ENCODE results near the gene STEEP1. TPM values are rescaled to one million over a fixed set of nuclear protein-coding genes. Genes with fewer than 3 reads are reported as not detected.

Gene STEEP1
- total and polyA plus RNA-seq, 2 of the 13 experiments (the other 11 are each of a cell fraction or from before 2014, with no cell fraction given) = 7.7 to 23.1 TPM

GRCh38 chrX:119503484-119503861 is 61.7 kb downstream of the STEEP1 start (continued):
- no peak for TF ChIP-seq ATF2 (CRISPR knock-in tag; IDR thresholded peaks at IDR 0.05)
- TF ChIP-seq RFX5 (IDR thresholded peaks at IDR 0.05; ENCODE audit: low read depth, low read length) = no peak
- TF ChIP-seq ZBTB26 (CRISPR knock-in tag; IDR thresholded peaks at IDR 0.05; ENCODE audit: borderline replicate concordance) = peak; percentile 96
- peak; percentile 27; the same call in 1 of the 2 replicates for TF ChIP-seq MAX (IDR thresholded peaks at IDR 0.05)
- no peak for TF ChIP-seq PAWR (CRISPR knock-in tag; IDR thresholded peaks at IDR 0.05; ENCODE audit: borderline replicate concordance)
- peak; percentile 4 for TF ChIP-seq XRCC5 (optimal IDR thresholded peaks at IDR 0.05; ENCODE audit: low read length)
- no peak for TF ChIP-seq LCORL (IDR thresholded peaks at IDR 0.05)
- 0 out of 2 replicates have a peak, but pooled peaks have one; percentile 41 for TF ChIP-seq LCORL (CRISPR knock-in tag; IDR thresholded peaks at IDR 0.05)

GRCh38 chrX:119502727-119503483 is 62.3 kb downstream of the STEEP1 start:
- BruUV-seq (replicated peaks) = no TSS peak
- intact Hi-C loops (cut with micrococcal nuclease; ENCODE audit: unreplicated experiment) (no loop called here), in situ Hi-C loops (cut with HindIII; ENCODE audit: extremely low pct_ligation_motif_present, low pct_unique_long_range_greater_than_20kb) (loop anchor here (25.0 kb wide), 1 partner anchor 234 kb away; no protein-coding TSS in a partner anchor)
- peaks cover 70% of the 10 kb centered on the region for H3K4me1 ChIP-seq (ENCODE audit: insufficient read depth, low read length)
- POLR2A ChIA-PET = interaction anchor here (1.0 to 2.0 kb wide), 7 partner anchors 9 to 190 kb away, joined by 3 to 7 read pairs (median 4); partner anchors contain the start of genes SEPTIN6 and SLC25A5
- H3K9ac ChIP-seq (ENCODE audit: insufficient read depth, low read depth, low read length) = peak overlapping the region; percentile 57
- peak; percentile 73 for ATAC-seq
- FAIRE-seq = peak; percentile 49
- H3K4me2 ChIP-seq (ENCODE audit: low read depth, low read length) = peak overlapping the region; percentile 79
- H3K36me3 ChIP-seq (replicated peaks in 1 of 2; ENCODE audit: control insufficient read depth in 1 of 2, insufficient read depth in 2 of 2, low read length in 2 of 2) = no peaks in the 10 kb centered on the region
- H3K27me3 ChIP-seq (ENCODE audit: control insufficient read depth in 1 of 2, insufficient read depth in 2 of 2, low read length in 2 of 2) = no peaks in the 10 kb centered on the region
- no peak overlapping the region for H2AFZ ChIP-seq (ENCODE audit: low read length)
- H4K20me1 ChIP-seq (ENCODE audit: insufficient read depth, low read length) = no peaks in the 10 kb centered on the region
- DNase-seq (ENCODE audit: low spot score) = peak; percentile 65
- peak overlapping the region in 1 of 3 experiments; percentile 48; a peak in 3 of 6 replicates for H3K4me3 ChIP-seq (replicated peaks in 1 of 3; ENCODE audit: insufficient read depth in 1 of 3, low read depth in 2 of 3, low read length in 3 of 3)
- H3K79me2 ChIP-seq (ENCODE audit: insufficient read depth, low read length) = no peaks in the 10 kb centered on the region
- peak overlapping the region; percentile 79 for H3K27ac ChIP-seq (ENCODE audit: extremely low read length, insufficient read depth, low read length)
- CTCF ChIA-PET (ENCODE audit: low intra/inter-chr PET ratio, low total read pairs) = no interaction called here
- no peaks in the 10 kb centered on the region for H3K9me3 ChIP-seq (ENCODE audit: low read length)
- no CpG with 5 or more reads among the region's 11 CpGs for WGBS (ENCODE audit: low lambda C conversion rate)
- TF ChIP-seq MIER3 (CRISPR knock-in tag; IDR thresholded peaks at IDR 0.05; ENCODE audit: borderline replicate concordance) (no peak), ZNF563 (CRISPR knock-in tag; IDR thresholded peaks at IDR 0.05) (no peak), ZNF329 (CRISPR knock-in tag; IDR thresholded peaks at IDR 0.05; ENCODE audit: low read depth) (no peak), RCOR2 (CRISPR knock-in tag; IDR thresholded peaks at IDR 0.05) (no peak), ATF2 (CRISPR knock-in tag; IDR thresholded peaks at IDR 0.05) (peak; percentile 26; the same call in 1 of the 2 replicates), NR0B2 (CRISPR knock-in tag; IDR thresholded peaks at IDR 0.05) (no peak), CTCF (CRISPR knock-in tag; IDR thresholded peaks at IDR 0.05) (peak; percentile 52)

Measured in HepG2 (cell line).